Measurements from ENCODE around the gene ZNF385B.

GRCh38 chr2:179900655-179901054 lies 39.2 kb upstream of the ZNF385B start:
- TF ChIP-seq CTCF (IDR thresholded peaks at IDR 0.05) (no peak), POLR2A (IDR thresholded peaks at IDR 0.05) (no peak)

Data from adrenal gland (tissue), 5 donors.